Measurements from ENCODE around the gene EIF4A2.

DNA sequence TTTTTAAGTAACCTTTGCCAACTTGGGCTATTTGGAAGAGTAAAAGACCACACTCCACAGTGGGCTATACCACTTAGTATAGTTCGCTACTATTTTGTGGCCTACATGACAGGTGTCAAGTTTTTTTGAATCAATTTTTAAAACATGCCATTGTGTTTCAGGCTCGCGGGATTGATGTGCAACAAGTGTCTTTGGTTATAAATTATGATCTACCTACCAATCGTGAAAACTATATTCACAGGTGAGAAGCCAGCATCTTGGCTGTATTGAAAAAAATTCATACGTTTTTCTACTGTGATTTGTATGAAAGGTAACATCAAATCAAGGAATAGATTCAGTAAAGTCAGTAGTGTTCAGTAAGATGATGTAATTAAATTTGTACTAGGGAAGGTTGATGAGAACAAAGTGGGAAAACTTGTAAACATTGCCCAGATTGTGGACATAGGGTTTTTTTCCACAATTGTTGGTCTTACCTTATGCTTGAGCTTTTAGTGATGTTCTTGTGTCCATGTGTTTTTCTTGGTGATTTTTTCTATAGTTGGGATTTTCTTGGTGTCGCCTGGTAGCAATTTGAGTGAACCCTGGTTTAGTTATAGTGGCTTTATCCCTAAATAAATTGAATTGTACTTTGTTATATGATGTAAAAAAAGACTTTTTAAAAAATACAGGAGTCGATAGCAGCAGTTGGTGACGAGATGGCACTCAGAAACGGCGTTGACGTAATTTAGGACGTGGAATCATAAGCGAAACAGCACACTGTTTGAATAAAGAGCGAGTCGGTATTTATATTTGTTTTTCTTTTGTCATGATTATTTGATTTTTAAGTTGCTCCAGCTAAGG, 4.5 kb downstream of the EIF4A2 start:
- no peak for TF ChIP-seq RARB (CRISPR knock-in tag; IDR thresholded peaks at IDR 0.05)
- TF ChIP-seq, protein P1, sequence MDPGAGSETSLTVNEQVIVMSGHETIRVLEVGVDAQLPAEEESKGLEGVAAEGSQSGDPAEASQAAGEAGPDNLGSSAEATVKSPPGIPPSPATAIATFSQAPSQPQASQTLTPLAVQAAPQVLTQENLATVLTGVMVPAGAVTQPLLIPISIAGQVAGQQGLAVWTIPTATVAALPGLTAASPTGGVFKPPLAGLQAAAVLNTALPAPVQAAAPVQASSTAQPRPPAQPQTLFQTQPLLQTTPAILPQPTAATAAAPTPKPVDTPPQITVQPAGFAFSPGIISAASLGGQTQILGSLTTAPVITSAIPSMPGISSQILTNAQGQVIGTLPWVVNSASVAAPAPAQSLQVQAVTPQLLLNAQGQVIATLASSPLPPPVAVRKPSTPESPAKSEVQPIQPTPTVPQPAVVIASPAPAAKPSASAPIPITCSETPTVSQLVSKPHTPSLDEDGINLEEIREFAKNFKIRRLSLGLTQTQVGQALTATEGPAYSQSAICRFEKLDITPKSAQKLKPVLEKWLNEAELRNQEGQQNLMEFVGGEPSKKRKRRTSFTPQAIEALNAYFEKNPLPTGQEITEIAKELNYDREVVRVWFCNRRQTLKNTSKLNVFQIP (CRISPR knock-in tag; IDR thresholded peaks at IDR 0.05; ENCODE audit: borderline replicate concordance, low read depth), result no peak
- TF ChIP-seq, protein P2, sequence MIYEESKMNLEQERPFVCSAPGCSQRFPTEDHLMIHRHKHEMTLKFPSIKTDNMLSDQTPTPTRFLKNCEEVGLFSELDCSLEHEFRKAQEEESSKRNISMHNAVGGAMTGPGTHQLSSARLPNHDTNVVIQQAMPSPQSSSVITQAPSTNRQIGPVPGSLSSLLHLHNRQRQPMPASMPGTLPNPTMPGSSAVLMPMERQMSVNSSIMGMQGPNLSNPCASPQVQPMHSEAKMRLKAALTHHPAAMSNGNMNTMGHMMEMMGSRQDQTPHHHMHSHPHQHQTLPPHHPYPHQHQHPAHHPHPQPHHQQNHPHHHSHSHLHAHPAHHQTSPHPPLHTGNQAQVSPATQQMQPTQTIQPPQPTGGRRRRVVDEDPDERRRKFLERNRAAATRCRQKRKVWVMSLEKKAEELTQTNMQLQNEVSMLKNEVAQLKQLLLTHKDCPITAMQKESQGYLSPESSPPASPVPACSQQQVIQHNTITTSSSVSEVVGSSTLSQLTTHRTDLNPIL (CRISPR knock-in tag; IDR thresholded peaks at IDR 0.05; ENCODE audit: low read depth), result no peak
- no peak for TF ChIP-seq OSR1 (CRISPR knock-in tag; IDR thresholded peaks at IDR 0.05)
- TF ChIP-seq ISL1 (CRISPR knock-in tag; IDR thresholded peaks at IDR 0.05), result no peak
- TF ChIP-seq TOX (CRISPR knock-in tag; IDR thresholded peaks at IDR 0.05; ENCODE audit: borderline replicate concordance), result no peak
- TF ChIP-seq CSDC2 (CRISPR knock-in tag; IDR thresholded peaks at IDR 0.05), result no peak
- TF ChIP-seq, protein P3, sequence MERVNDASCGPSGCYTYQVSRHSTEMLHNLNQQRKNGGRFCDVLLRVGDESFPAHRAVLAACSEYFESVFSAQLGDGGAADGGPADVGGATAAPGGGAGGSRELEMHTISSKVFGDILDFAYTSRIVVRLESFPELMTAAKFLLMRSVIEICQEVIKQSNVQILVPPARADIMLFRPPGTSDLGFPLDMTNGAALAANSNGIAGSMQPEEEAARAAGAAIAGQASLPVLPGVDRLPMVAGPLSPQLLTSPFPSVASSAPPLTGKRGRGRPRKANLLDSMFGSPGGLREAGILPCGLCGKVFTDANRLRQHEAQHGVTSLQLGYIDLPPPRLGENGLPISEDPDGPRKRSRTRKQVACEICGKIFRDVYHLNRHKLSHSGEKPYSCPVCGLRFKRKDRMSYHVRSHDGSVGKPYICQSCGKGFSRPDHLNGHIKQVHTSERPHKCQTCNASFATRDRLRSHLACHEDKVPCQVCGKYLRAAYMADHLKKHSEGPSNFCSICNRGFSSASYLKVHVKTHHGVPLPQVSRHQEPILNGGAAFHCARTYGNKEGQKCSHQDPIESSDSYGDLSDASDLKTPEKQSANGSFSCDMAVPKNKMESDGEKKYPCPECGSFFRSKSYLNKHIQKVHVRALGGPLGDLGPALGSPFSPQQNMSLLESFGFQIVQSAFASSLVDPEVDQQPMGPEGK (CRISPR knock-in tag; IDR thresholded peaks at IDR 0.05; ENCODE audit: borderline replicate concordance), result no peak
- TF ChIP-seq ZNF8 (CRISPR knock-in tag; IDR thresholded peaks at IDR 0.05), result no peak
- no peak for TF ChIP-seq ZFP3 (CRISPR knock-in tag; IDR thresholded peaks at IDR 0.05)
- no peak for TF ChIP-seq PPARA (CRISPR knock-in tag; IDR thresholded peaks at IDR 0.05; ENCODE audit: borderline replicate concordance)
- TF ChIP-seq ZFP30 (CRISPR knock-in tag; IDR thresholded peaks at IDR 0.05), result no peak
- no peak for TF ChIP-seq ARNTL (CRISPR knock-in tag; IDR thresholded peaks at IDR 0.05; ENCODE audit: borderline replicate concordance, low read depth)

Measured in SK-N-SH treated with all-trans-retinoic acid at 6 μM for 48 hours (cell line).